Measurements from ENCODE around the gene IPO5. TPM values are rescaled to one million over a fixed set of nuclear protein-coding genes. Genes with fewer than 3 reads are reported as not detected.
A peak's percentile ranks its signal among the peaks of the same experiment; 100 is the strongest.

IPO5 gene
- total and polyA plus RNA-seq, 2 of the 8 experiments (the other 6 are each of a cell fraction or from before 2014, with no cell fraction given), result 143 to 410 TPM

DNA sequence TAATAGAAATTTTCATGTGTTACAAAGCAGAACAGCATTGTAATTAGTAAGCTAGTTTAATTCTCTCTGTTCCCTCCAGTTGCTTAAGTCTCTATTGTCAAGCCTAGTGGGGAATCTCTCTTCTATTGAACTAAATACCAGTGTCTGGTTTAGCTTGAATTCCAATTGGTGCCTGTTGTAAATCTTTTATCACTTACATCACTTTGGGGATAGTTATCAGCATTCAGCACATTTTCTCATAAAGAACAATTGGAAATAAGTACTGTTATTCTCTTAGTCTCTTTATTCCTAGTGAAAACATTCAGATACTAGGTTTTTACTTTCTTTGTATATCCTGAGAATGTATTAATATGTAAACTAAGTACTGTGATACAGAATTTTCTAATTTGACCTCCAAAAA is 25.2 kb downstream of the IPO5 start (continued):
- TF ChIP-seq, protein P1, sequence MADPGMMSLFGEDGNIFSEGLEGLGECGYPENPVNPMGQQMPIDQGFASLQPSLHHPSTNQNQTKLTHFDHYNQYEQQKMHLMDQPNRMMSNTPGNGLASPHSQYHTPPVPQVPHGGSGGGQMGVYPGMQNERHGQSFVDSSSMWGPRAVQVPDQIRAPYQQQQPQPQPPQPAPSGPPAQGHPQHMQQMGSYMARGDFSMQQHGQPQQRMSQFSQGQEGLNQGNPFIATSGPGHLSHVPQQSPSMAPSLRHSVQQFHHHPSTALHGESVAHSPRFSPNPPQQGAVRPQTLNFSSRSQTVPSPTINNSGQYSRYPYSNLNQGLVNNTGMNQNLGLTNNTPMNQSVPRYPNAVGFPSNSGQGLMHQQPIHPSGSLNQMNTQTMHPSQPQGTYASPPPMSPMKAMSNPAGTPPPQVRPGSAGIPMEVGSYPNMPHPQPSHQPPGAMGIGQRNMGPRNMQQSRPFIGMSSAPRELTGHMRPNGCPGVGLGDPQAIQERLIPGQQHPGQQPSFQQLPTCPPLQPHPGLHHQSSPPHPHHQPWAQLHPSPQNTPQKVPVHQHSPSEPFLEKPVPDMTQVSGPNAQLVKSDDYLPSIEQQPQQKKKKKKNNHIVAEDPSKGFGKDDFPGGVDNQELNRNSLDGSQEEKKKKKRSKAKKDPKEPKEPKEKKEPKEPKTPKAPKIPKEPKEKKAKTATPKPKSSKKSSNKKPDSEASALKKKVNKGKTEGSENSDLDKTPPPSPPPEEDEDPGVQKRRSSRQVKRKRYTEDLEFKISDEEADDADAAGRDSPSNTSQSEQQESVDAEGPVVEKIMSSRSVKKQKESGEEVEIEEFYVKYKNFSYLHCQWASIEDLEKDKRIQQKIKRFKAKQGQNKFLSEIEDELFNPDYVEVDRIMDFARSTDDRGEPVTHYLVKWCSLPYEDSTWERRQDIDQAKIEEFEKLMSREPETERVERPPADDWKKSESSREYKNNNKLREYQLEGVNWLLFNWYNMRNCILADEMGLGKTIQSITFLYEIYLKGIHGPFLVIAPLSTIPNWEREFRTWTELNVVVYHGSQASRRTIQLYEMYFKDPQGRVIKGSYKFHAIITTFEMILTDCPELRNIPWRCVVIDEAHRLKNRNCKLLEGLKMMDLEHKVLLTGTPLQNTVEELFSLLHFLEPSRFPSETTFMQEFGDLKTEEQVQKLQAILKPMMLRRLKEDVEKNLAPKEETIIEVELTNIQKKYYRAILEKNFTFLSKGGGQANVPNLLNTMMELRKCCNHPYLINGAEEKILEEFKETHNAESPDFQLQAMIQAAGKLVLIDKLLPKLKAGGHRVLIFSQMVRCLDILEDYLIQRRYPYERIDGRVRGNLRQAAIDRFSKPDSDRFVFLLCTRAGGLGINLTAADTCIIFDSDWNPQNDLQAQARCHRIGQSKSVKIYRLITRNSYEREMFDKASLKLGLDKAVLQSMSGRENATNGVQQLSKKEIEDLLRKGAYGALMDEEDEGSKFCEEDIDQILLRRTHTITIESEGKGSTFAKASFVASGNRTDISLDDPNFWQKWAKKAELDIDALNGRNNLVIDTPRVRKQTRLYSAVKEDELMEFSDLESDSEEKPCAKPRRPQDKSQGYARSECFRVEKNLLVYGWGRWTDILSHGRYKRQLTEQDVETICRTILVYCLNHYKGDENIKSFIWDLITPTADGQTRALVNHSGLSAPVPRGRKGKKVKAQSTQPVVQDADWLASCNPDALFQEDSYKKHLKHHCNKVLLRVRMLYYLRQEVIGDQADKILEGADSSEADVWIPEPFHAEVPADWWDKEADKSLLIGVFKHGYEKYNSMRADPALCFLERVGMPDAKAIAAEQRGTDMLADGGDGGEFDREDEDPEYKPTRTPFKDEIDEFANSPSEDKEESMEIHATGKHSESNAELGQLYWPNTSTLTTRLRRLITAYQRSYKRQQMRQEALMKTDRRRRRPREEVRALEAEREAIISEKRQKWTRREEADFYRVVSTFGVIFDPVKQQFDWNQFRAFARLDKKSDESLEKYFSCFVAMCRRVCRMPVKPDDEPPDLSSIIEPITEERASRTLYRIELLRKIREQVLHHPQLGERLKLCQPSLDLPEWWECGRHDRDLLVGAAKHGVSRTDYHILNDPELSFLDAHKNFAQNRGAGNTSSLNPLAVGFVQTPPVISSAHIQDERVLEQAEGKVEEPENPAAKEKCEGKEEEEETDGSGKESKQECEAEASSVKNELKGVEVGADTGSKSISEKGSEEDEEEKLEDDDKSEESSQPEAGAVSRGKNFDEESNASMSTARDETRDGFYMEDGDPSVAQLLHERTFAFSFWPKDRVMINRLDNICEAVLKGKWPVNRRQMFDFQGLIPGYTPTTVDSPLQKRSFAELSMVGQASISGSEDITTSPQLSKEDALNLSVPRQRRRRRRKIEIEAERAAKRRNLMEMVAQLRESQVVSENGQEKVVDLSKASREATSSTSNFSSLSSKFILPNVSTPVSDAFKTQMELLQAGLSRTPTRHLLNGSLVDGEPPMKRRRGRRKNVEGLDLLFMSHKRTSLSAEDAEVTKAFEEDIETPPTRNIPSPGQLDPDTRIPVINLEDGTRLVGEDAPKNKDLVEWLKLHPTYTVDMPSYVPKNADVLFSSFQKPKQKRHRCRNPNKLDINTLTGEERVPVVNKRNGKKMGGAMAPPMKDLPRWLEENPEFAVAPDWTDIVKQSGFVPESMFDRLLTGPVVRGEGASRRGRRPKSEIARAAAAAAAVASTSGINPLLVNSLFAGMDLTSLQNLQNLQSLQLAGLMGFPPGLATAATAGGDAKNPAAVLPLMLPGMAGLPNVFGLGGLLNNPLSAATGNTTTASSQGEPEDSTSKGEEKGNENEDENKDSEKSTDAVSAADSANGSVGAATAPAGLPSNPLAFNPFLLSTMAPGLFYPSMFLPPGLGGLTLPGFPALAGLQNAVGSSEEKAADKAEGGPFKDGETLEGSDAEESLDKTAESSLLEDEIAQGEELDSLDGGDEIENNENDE (IDR thresholded peaks at IDR 0.05; ENCODE audit: insufficient replicate concordance, low read length), result peak; percentile 70
- TF ChIP-seq KDM5A (IDR thresholded peaks at IDR 0.05; ENCODE audit: low read length), result no peak
